ENCODE results near the gene CLPTM1.

DNA sequence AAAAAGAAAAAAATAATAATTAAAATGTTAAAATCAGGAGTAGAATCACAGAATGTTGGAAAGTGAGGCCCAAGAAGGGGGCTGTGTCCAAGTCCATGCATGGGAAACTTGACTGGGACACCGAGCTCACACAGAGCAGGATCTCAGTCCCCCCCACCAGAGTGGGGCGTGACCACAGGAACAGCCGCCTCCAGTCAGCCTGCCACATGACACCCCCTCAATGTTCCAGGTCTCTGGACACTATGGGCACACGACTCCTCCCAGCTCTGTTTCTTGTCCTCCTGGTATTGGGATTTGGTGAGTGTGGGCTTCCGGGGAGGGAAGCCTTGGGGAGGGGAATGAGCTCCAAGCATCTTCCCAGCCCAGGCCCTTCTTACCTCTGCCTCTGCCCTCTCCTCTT is 6.9 kb upstream of the CLPTM1 start:
- TF ChIP-seq CTBP1 (IDR thresholded peaks at IDR 0.05; ENCODE audit: borderline replicate concordance) = no peak
- no peak for TF ChIP-seq FOXK2 (IDR thresholded peaks at IDR 0.05)
- no peak for TF ChIP-seq SP1 (IDR thresholded peaks at IDR 0.05)
- TF ChIP-seq SUZ12 (IDR thresholded peaks at IDR 0.05) = no peak
- no peak for TF ChIP-seq FOXM1 (IDR thresholded peaks at IDR 0.05; ENCODE audit: borderline replicate concordance)
- TF ChIP-seq ARNT (IDR thresholded peaks at IDR 0.05) = no peak
- TF ChIP-seq ZNF384 (IDR thresholded peaks at IDR 0.05) = no peak
- TF ChIP-seq, protein P1, sequence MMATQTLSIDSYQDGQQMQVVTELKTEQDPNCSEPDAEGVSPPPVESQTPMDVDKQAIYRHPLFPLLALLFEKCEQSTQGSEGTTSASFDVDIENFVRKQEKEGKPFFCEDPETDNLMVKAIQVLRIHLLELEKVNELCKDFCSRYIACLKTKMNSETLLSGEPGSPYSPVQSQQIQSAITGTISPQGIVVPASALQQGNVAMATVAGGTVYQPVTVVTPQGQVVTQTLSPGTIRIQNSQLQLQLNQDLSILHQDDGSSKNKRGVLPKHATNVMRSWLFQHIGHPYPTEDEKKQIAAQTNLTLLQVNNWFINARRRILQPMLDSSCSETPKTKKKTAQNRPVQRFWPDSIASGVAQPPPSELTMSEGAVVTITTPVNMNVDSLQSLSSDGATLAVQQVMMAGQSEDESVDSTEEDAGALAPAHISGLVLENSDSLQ (IDR thresholded peaks at IDR 0.05) = no peak
- TF ChIP-seq ELF4 (IDR thresholded peaks at IDR 0.05) = no peak
- TF ChIP-seq LEF1 (IDR thresholded peaks at IDR 0.05; ENCODE audit: borderline replicate concordance) = no peak
- no peak for TF ChIP-seq FOXA1 (IDR thresholded peaks at IDR 0.05)
- TF ChIP-seq BHLHE40 (IDR thresholded peaks at IDR 0.05; ENCODE audit: borderline replicate concordance) = no peak
- no peak for TF ChIP-seq L3MBTL2 (conservative IDR thresholded peaks at IDR 0.05)
- no peak for TF ChIP-seq HDGF (IDR thresholded peaks at IDR 0.05; ENCODE audit: borderline replicate concordance)
